ENCODE results near the gene JARID2. TPM values are rescaled to one million over a fixed set of nuclear protein-coding genes. Genes with fewer than 3 reads are reported as not detected.
A peak's percentile ranks its signal among the peaks of the same experiment; 100 is the strongest.

Gene JARID2
- total and polyA plus RNA-seq, 2 of the 13 experiments (the other 11 are each of a cell fraction or from before 2014, with no cell fraction given), result 7.5 to 10.3 TPM

GRCh38 chr6:15382089-15382488, 136.2 kb downstream of the JARID2 start:
- Histone ChIP-seq H3K4me2 (ENCODE audit: low read depth, low read length) (no peak overlapping the region), H3K79me2 (ENCODE audit: insufficient read depth, low read length) (peaks cover 13% of the 10 kb centered on the region), H3K27me3 (ENCODE audit: control insufficient read depth in 1 of 2, insufficient read depth in 2 of 2, low read length in 2 of 2) (no peaks in the 10 kb centered on the region), H3K27ac (ENCODE audit: extremely low read length, insufficient read depth, low read length) (no peak overlapping the region), H3K9me3 (ENCODE audit: low read length) (no peaks in the 10 kb centered on the region), H3K4me1 (ENCODE audit: insufficient read depth, low read length) (no peaks in the 10 kb centered on the region), H3K9ac (ENCODE audit: insufficient read depth, low read depth, low read length) (no peak overlapping the region), H3K4me3 (replicated peaks in 1 of 3; ENCODE audit: insufficient read depth in 1 of 3, low read depth in 2 of 3, low read length in 3 of 3) (no peak overlapping the region), H3K36me3 (replicated peaks in 1 of 2; ENCODE audit: control insufficient read depth in 1 of 2, insufficient read depth in 2 of 2, low read length in 2 of 2) (no peaks in the 10 kb centered on the region), H4K20me1 (ENCODE audit: insufficient read depth, low read length) (no peaks in the 10 kb centered on the region; the same call in 1 of the 2 replicates), H2AFZ (ENCODE audit: low read length) (no peak overlapping the region)
- whole genome bisulfite sequencing (ENCODE audit: low lambda C conversion rate), result 87% methylated on average over 7 of the region's 7 CpGs
- in situ Hi-C loops (cut with HindIII; ENCODE audit: extremely low pct_ligation_motif_present, low pct_unique_long_range_greater_than_20kb), result loop anchor here (10.0 kb wide), 1 partner anchor 1167 kb away; no protein-coding TSS in a partner anchor
- ATAC-seq (no peak), FAIRE-seq (no peak), DNase-seq (ENCODE audit: low spot score) (no peak)
- ChIA-PET CTCF (ENCODE audit: low intra/inter-chr PET ratio, low total read pairs) (no interaction called here), POLR2A (no interaction called here)
- intact Hi-C loops (cut with micrococcal nuclease; ENCODE audit: unreplicated experiment), result no loop called here
- TF ChIP-seq NFE2L2 (IDR thresholded peaks at IDR 0.05; ENCODE audit: low read length) (0 out of 2 replicates have a peak, but pooled peaks have one; percentile 28), ZNF678 (CRISPR knock-in tag; IDR thresholded peaks at IDR 0.05) (no peak)
- BruUV-seq (replicated peaks), result no TSS peak

- intact Hi-C loops (cut with micrococcal nuclease; ENCODE audit: unreplicated experiment) (no loop called here), in situ Hi-C loops (cut with HindIII; ENCODE audit: extremely low pct_ligation_motif_present, low pct_unique_long_range_greater_than_20kb) (loop anchor here (10.0 kb wide), 1 partner anchor 1168 kb away; no protein-coding TSS in a partner anchor)
- ATAC-seq (no peak), FAIRE-seq (no peak), DNase-seq (ENCODE audit: low spot score) (no peak)
- Histone ChIP-seq H3K4me2 (ENCODE audit: low read depth, low read length) (no peak overlapping the region), H4K20me1 (ENCODE audit: insufficient read depth, low read length) (no peaks in the 10 kb centered on the region; the same call in 1 of the 2 replicates), H3K9me3 (ENCODE audit: low read length) (no peaks in the 10 kb centered on the region), H3K9ac (ENCODE audit: insufficient read depth, low read depth, low read length) (no peak overlapping the region), H3K4me3 (replicated peaks in 1 of 3; ENCODE audit: insufficient read depth in 1 of 3, low read depth in 2 of 3, low read length in 3 of 3) (no peak overlapping the region), H3K36me3 (replicated peaks in 1 of 2; ENCODE audit: control insufficient read depth in 1 of 2, insufficient read depth in 2 of 2, low read length in 2 of 2) (no peaks in the 10 kb centered on the region), H3K4me1 (ENCODE audit: insufficient read depth, low read length) (no peaks in the 10 kb centered on the region), H3K79me2 (ENCODE audit: insufficient read depth, low read length) (peaks cover 17% of the 10 kb centered on the region), H3K27ac (ENCODE audit: extremely low read length, insufficient read depth, low read length) (no peak overlapping the region), H3K27me3 (ENCODE audit: control insufficient read depth in 1 of 2, insufficient read depth in 2 of 2, low read length in 2 of 2) (no peaks in the 10 kb centered on the region), H2AFZ (ENCODE audit: low read length) (no peak overlapping the region)
- POLR2A ChIA-PET, result no interaction called here
- BruUV-seq (replicated peaks), result no TSS peak
- CTCF ChIA-PET (ENCODE audit: low intra/inter-chr PET ratio, low total read pairs), result no interaction called here
- TF ChIP-seq TEAD2 (CRISPR knock-in tag; IDR thresholded peaks at IDR 0.05) (no peak), ATF7 (IDR thresholded peaks at IDR 0.05) (peak; percentile 60), ATF7 (CRISPR knock-in tag; IDR thresholded peaks at IDR 0.05) (no peak)
- 93% methylated on average over 8 of the region's 8 CpGs for whole genome bisulfite sequencing (ENCODE audit: low lambda C conversion rate)
Measured at GRCh38 chr6:15382712-15383111, 136.8 kb downstream of the JARID2 start.

All from HepG2 (cell line).